RPMI7951 (cell line): ENCODE measurements around the gene CCDC146. TPM values are rescaled to one million over a fixed set of nuclear protein-coding genes. Genes with fewer than 3 reads are reported as not detected.
A peak's percentile ranks its signal among the peaks of the same experiment; 100 is the strongest.
"Not testable (repeated sequence)": the region's sequence is repeated elsewhere in the genome, so short reads cannot be mapped to it uniquely, and the experiment has no call there.

ENCODE experiments used
- DNase-seq: peaks from one replicate; pipeline ENCODE4 v3.0.0-alpha.2; 2012; ENCODE audit warnings: low read depth
- total RNA-seq: library from RNA; depleted of rRNA; stranded (reverse); fragments of >200 nt; shearing (Covaris generic); gene quantifications from 2 replicates; pipeline ENCODE4 v1.2.3, GENCODE V29; 2014

The CCDC146 gene
- total RNA-seq, 1 experiment from 2014 or later: 0.72 TPM

DNA sequence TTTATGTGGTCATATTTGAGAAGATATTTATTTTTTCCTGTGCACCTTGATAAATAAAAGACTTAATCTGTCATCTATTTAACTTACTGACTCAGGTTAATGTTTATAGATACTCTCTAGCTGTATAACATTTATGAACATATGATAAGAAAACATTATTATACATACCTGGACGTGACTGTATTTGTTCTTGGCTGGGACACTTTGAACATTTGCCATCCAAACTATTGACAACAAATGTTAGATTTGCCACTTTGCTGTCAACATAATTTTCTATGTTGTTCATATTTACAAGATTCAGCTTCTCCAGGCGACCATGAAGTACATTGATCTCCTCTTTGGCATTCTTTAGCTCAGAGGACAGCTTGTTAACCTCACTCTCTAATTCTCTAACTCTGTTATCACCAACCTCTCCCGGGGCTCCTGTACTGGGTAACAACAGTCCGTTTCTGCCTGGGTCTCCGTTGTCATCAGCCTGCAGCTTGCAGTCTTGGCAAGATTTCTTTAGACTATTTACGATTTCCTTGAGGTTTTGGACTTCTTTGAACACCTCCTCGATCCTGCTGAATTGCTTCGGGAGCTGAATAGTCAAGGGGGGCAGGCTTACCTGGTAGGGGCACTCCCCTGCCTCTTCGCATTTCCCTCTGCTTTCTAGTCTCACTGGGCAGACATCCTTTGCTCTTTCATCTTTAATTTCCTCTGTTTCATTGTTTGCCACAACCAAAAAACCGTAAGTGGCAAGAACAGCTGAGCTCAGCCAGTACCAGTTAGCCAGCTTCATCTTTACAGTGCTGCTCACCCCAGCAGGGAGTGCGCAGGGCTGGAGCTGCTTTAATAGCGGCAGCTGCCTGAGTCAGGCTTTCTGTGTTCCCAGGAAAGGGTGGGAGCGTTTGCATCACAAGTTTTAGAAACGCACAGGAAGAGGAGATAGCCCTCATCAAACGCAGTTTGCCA lies 76.9 kb downstream of the CCDC146 start, which contains the start of gene FGL2:
FGL2 (minus strand) TSS at position 807 of the 954 bp plus-strand sequence; CDS start at position 781, 26 bp downstream.
- DNase-seq: peak; percentile 40

- no peak for DNase-seq
Measured at GRCh38 chr7:77200542-77200941, 78.1 kb downstream of the CCDC146 start.

DNA sequence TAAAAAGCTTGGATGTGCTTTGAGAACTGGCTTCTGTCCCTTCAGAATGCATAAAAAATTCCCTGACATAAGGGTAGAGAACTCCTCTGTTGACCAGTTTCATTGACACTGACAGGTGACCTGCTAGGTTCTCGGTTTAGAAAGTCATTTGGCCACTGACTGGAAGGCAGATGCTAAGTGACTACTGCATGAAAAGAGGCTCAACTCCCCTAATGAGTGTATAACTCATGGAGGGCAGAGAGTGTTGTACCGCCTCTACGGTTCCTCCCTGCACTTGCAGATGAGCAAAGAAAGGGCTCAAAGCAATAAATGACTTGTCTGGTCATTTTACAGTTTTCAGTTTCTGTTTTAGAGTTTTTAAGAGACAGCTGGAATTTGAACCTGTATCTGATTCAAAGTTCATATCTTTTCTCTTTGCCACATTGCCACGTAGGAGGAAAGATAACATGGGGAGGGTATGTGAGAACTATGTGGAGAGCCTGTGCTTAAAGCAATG lies 80.1 kb downstream of the CCDC146 start:
- DNase-seq: no peak

- no peak for DNase-seq
Measured at GRCh38 chr7:77205706-77206105, 83.3 kb downstream of the CCDC146 start.

DNA sequence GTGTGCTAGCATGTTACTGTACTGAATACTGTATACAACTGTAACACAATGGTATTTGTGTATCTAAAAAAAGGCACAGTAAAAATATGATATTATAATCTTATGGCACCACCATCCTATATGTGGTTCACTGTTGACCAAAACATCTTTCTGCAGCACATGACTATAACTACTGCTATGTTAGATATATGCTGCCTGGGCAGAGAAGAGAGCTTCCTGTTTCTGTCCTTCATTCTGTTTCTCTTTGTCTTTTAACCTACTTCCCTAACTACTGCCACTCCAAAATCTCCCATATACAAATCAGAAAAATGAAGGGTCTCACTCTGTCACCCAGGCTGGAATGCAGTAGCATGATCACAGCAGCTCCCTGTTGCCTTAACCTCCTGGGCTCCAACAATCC lies 86.0 kb downstream of the CCDC146 start:
- no peak for DNase-seq

DNA sequence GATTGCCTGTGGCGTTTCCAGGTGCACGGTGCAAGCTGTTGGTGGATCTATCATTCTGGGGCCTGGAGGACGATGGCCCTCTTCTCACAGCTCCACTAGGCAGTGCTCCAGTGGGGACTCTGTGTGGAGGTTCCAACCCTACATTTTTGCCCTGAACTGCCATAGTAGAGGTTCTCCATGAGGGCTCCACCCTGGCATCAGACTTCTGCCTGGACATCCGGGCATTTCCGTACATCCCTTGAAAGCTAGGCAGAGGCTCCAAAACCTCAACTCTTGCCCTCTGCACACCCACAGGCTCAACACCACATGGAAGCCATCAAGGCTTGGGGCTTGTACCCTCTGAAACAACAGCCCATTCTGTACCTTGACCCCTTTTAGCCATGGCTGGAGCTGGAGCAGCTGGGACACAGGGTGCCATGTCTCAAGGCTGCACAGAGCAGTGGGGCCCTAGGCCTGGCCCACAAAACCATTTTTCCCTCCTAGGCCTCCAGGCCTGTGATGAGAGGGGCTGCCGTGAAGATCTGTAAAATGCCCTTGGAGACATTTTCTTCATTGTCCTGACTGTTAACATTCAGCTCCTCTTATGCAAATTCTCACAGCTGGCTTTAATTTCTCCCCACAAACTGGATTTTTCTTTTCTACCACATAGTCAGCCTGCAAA lies 87.2 kb downstream of the CCDC146 start:
- DNase-seq: no peak

DNA sequence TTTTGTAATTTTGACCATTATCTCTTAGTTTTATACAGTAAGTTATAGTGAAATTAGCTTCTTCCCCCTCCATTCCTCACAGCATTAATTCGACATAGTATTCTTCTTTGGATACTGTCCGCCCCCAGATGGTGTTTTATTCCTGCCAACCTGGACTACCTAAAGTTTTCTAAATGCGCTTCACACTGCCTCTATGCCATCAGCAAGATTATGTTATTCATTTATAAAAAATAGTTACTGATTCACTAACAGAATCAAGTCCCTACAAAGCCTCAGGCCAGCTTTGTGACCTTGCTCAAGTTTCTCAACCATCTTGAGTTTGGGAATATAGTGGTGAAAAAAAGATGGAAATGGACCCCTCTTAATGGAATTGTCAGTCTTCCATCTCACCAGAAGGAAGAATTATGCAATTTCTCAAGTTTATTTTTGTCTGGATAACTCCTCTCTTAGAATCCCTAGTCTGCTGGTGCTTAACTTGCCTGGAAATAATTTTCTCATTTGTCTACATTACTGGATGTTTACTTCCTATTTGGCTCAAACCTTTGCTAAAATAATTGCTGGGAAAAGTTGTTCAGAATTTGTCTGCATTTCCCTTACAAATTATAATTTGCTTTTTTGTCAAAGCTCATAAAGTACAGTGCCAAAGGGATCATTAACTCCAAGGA lies 93.9 kb downstream of the CCDC146 start:
- DNase-seq: no peak

- DNase-seq: no peak
Measured at GRCh38 chr7:77217474-77218185, 95.2 kb downstream of the CCDC146 start.

DNA sequence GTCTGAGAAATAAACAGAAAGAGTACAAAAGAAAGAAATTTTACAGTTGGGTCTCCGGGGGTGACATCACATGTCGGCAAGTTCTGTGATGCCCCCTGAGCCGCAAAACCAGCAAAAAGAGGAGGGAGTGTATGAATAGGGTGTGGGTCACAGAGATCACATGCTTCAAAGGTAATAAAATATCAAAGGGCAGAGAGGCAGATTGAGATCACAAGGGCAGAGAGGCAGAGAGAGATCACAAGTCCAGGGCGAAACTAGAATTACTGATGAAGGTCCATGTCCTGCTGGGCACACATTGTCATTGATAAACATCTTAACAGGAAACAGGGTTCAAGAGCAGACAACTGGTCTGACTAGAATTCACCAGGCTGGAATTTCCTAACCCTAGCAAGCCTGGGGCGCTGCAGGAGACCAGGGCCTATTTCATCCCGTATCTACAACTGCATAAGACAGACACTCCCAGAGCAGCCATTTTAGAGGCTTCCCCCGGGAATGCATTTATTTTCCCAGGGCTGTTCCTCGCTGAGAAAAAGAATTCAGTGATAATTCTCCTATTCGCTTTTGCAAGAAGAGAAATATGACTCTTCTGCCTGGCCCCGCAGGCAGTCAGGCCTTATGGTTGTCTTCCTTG lies 97.4 kb downstream of the CCDC146 start:
- not testable (repeated sequence) for DNase-seq

GRCh38 chr7:77222065-77222464 lies 99.7 kb downstream of the CCDC146 start:
- DNase-seq: no peak

DNA sequence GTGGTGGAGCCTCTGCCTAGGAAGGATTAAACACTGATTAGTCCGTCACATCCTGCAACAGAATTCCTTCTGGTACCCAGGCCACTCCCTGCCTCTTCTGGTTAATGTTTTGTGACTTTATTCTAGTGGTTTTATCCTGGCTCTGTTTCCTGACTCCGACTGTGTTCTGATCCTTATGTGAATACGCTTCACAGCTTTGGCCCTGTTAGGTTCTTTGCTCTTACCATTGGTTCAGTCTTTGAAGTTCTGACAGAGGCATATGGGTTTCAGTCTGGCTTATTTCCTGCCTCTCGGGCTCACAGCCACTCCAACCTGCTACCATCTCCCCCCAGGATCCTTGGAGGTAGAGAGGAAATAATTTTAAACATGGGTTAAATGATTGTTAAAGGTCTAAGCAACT lies 100.4 kb downstream of the CCDC146 start:
- no peak for DNase-seq

DNA sequence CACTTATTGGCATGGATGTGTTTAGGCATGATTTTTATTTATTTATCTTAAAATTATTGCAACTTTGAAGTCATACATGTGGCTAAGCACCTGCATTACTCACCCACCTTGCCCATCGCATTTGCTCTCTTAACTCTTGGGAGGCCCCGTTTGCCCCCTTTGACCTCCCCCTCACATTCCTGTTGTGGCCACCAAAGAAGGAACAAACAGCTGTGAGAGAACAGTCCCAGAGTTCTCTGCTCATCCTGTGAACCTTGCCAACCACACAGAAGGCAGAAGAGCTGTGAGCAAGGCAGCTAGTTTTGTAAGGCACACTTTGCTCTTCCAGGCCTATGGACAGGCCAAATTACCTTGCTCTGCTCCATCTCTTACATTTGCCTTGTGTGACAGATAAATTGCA lies 100.8 kb downstream of the CCDC146 start:
- no peak for DNase-seq

DNA sequence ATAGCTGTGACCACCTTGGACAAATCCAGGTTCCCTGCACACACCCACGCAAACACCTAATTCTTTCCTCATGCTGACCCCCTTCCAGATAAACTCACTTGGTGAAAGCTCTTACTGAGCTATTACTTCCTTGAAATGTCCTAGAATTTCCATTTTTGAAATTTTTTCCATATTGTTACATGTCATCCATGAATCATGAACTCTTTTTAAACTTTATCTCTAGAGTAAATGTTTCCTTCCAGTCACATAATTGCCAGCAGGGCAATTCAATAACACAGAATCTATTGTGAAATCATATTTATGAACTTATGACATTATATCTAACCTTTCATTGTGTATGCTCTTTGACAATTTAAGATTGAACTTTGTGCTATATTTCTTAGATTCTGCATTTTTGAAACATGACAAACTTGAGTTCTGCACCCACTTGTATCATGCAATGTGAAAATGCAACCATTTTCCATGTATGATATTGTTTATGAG lies 104.0 kb downstream of the CCDC146 start:
- DNase-seq: peak; percentile 11

- not testable (repeated sequence) for DNase-seq
Measured at GRCh38 chr7:77228795-77229194, 106.4 kb downstream of the CCDC146 start.

DNA sequence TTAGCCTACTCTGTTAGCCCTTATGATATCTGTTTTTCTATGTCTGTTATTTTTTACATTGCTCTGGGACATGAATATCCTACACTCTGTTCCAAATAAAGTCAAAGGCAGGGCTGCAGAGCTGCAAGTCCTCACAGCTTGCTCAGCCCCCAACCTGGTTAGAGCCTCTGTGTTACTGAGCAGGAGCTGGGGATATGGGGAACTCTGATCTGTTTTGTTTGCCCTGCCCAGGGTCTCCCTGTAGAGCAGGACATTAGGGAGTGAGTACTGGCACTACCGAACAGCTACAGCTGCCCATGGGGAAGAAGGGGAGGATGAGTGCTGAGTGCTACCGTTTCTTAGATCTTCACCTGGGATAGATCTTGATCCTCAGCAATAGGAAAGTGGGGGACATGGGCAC lies 110.1 kb downstream of the CCDC146 start:
- no peak for DNase-seq

DNA sequence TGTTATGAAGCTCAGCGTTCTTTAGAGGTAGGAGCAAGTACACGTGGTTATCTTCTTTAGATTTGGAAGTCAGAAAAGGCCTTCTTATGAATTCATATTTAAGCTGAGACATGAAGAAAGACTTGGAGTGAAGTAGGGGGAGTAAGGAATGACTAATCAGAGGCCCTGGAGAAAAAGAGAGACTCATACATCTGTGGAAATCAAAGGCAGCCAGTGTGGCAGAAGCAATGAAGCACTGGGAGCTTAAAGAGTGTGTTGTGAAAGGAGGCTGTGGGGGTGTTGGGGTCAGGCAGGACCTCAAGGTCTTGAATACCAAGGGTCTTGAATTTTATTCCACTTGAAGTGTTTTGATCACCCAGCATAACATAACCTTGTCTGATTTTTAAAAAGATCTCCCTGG lies 112.9 kb downstream of the CCDC146 start:
- peak; percentile 31 for DNase-seq

DNA sequence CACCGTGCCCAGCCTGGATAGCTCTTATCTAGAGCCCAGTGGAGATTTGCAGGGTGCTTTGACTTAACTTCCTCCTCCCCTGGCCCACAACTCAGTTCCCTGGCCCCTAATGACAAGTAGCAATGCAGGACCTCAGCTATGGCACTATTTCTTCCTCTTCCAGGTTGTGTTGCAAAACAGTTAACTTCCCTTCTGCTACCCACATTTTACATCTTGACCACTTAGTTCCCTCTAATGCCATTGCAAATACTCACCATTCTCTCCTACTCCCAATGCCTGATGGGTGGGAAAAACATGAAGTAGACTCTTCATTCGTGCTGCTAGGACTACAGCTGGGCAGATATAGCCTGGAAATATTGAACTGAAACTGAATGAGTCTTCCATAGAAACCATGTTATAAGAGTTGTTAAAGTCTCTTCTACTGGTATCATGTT lies 116.3 kb downstream of the CCDC146 start:
- no peak for DNase-seq

DNA sequence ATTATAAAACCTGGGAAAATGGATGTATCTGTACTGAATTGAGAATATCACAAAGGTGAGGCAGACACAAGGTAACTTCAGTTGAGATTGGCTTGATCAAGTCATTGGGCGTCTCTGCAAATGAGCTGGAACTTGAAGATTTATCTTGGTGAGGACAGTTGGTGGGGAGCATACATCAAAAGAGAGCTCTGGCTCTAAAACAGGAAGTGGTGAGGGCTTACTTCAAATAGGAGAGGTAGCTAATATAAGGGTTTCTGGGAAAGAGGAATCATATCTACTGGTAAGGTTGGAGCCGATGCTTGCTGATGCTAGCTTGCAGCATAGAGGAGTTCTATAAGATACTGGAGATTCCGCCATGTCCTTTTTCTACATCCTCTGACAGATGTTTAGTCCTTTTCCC lies 117.1 kb downstream of the CCDC146 start:
- DNase-seq: no peak

- no peak for DNase-seq
Measured at GRCh38 chr7:77242068-77242467, 119.7 kb downstream of the CCDC146 start.

DNA sequence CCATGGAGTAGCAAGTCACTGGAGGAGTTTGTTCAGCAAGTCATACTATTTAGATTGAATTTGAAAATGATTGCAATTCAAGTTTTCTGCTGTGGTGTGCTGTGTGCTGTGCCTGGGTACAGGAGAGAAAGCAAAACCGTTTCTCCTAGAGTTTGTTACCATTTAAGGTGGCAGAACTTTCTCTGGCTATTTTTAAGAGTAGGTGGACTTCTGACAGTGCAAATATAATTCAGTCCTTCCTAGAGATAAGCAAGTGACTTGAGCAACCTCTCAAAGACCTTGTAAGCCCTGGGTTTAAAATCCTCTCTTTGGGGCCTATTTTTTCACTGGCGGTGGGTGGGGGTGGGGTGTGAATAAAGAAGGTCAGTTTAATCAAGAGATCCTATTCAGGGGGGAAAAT lies 120.1 kb downstream of the CCDC146 start:
- no peak for DNase-seq
